OCI-LY3 (cell line): Measurements from ENCODE around the gene KCNG1.

Experiments
- EZH2phosphoT487 ChIP-seq: fragments of 200-600 bp; shearing (Covaris generic); IDR thresholded peaks from 2 replicates; pipeline ENCODE4 v1.6.1; 2018; ENCODE audit warnings: antibody characterized with exemption, mixed run types, low read depth
- TF ChIP-seq, protein P1 (sequence below): fragments of 200-600, 300-600 bp; sonication (generic); IDR thresholded peaks from 2 replicates; pipeline ENCODE4 v1.5.1; 2014; ENCODE audit warnings: antibody characterized with exemption, low read length, low read depth

DNA sequence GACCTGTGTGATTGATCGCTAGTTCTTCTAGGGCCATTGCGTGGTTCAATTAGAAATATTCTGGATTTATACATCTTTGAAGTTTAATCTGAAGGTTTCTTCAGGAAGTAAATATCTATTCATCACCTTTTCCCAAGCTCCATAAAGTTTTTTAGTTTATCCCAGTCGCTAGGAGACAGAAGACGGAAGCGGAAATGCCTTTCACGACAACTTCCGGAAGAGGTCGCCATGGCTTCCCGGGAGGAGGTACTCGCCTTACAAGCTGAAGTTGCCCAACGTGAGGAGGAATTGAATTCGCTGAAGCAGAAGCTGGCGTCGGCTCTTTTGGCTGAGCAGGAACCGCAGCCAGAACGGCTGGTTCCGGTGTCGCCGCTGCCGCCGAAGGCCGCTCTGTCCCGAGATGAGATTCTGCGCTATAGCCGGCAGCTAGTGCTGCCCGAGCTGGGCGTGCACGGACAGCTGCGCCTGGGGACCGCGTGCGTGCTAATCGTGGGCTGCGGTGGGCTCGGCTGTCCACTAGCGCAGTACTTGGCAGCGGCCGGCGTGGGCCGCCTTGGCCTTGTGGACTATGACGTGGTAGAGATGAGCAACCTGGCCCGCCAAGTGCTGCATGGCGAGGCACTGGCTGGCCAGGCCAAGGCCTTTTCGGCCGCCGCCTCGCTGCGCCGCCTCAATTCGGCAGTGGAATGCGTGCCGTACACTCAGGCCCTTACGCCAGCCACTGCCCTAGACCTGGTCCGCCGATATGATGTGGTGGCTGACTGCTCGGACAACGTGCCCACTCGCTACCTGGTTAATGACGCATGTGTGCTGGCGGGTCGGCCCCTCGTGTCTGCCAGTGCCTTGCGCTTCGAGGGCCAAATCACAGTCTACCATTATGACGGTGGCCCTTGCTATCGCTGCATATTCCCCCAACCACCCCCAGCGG, 64.0 kb downstream of the KCNG1 start, which contains the start of gene MOCS3:
- TF ChIP-seq, protein P1, sequence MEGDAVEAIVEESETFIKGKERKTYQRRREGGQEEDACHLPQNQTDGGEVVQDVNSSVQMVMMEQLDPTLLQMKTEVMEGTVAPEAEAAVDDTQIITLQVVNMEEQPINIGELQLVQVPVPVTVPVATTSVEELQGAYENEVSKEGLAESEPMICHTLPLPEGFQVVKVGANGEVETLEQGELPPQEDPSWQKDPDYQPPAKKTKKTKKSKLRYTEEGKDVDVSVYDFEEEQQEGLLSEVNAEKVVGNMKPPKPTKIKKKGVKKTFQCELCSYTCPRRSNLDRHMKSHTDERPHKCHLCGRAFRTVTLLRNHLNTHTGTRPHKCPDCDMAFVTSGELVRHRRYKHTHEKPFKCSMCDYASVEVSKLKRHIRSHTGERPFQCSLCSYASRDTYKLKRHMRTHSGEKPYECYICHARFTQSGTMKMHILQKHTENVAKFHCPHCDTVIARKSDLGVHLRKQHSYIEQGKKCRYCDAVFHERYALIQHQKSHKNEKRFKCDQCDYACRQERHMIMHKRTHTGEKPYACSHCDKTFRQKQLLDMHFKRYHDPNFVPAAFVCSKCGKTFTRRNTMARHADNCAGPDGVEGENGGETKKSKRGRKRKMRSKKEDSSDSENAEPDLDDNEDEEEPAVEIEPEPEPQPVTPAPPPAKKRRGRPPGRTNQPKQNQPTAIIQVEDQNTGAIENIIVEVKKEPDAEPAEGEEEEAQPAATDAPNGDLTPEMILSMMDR = no peak
- no peak for TF ChIP-seq EZH2phosphoT487
